ENCODE results near the gene RAB37. TPM values are rescaled to one million over a fixed set of nuclear protein-coding genes. Genes with fewer than 3 reads are reported as not detected.

The RAB37 gene
- polyA plus RNA-seq, 4 donors, result 4.8 to 5.6 (median 4.9) TPM

GRCh38 chr17:74744714-74745547 lies 7.9 kb downstream of the RAB37 start:
- DNase-seq (ENCODE audit: low read depth in 4 of 4, low spot score in 2 of 4), result no peak

- no peak for DNase-seq (ENCODE audit: low read depth in 4 of 4, low spot score in 2 of 4)
Observed at GRCh38 chr17:74745548-74746177, 8.6 kb downstream of the RAB37 start.

DNA sequence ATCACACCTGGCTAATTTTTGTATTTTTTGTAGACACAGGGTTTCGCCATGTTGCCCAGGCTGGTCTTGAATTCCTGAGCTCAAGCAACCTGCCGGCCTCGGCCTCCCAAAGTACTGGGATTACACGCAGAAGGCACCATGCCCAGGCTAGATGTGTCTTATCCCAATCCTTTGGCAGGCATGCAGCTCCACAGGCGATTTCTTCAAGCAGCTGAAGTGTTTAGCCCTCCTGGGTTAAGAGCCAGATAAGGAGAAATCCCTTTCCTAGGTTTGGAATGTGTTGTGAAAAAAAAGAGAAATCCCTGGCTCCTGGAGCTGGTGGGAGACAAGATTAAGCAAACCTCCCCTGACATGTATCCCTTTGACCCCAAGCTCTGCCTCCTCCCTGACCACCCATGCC lies 9.3 kb downstream of the RAB37 start:
- DNase-seq (ENCODE audit: low read depth in 4 of 4, low spot score in 2 of 4), result no peak

DNA sequence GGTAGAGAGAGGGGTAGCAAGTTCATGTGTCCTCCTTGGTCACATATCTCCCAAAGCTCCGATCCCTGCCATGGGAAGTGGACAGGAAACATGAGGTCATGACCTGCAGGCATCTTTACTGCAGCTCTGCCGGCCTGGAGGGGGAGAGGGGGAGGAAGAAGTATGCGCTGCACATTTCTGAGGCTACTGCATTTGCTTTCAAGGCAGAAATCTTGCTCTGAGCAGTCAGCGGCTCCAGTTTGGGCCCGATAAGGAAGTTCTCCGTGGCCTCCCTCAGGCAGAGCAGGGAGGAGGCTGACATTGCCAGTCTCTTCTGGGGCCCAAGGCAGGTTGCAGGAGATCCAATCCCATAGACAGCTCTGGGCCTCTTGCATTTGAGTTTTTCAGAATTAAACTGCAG lies 9.9 kb downstream of the RAB37 start:
- no peak for DNase-seq (ENCODE audit: low read depth in 4 of 4, low spot score in 2 of 4)

DNA sequence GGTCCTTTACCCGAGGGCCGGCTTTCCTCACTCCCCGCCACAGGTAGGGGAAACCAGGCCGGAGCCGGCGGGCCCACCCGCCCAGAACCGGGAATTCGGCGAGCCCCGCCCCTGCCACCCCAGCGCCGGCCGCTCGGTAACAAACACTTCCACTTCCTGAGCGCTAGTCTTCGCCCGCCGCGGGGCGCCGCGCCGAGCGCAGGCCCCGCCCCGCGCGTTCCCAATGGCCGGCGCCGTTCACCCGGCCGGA lies 11.1 kb downstream of the RAB37 start:
- DNase-seq (ENCODE audit: low read depth in 4 of 4, low spot score in 2 of 4), result no peak

- DNase-seq (ENCODE audit: low read depth in 4 of 4, low spot score in 2 of 4), result peak in 1 of 4 donors; percentile 88
Observed at GRCh38 chr17:74748529-74749278, 11.6 kb downstream of the RAB37 start, which contains the start of gene NHERF1. NHERF1 (plus strand) TSS chr17:74748628; CDS start chr17:74748847, 219 bp downstream.

- DNase-seq (ENCODE audit: low read depth in 4 of 4, low spot score in 2 of 4), result no peak
Observed at GRCh38 chr17:74749279-74750038, 12.4 kb downstream of the RAB37 start.

- no peak for DNase-seq (ENCODE audit: low read depth in 4 of 4, low spot score in 2 of 4)
Observed at GRCh38 chr17:74750039-74750326, 12.9 kb downstream of the RAB37 start.

DNA sequence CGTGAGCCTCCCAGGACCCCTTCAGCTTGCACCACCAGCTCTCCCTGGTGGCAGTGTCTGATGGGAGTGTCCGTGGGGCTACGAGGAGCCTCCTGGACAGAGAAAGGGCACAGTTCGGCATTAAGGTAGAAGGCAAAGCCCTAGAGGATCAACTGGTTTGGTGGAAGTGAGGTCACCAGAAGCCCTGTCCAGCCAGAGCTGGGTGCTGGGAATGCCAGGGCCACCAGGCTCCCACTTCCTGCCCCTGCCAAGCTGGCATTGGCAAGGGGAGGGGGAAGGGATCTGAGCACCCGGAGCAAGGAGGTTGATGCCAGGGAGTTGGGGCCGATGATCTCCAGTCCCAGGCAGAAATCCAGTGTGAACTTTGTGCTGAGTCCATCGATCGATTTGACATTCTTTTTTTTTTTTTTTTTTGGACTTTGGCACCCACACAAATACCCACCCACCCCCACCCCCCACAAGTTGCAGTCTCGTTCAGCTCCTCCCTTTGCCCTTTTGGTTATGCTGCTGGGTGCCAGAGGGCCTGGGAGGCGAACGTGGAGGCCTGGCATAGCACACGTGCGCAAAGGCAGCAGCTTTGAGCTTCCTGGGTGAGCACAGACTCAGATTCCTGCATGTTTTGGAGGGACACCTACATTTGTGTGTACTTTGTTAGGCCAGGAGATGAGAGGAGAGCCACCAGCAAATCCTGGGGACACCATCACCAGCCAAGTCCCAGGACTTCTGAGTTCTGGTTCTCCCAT lies 13.4 kb downstream of the RAB37 start:
- DNase-seq (ENCODE audit: low read depth in 4 of 4, low spot score in 2 of 4), result no peak

DNA sequence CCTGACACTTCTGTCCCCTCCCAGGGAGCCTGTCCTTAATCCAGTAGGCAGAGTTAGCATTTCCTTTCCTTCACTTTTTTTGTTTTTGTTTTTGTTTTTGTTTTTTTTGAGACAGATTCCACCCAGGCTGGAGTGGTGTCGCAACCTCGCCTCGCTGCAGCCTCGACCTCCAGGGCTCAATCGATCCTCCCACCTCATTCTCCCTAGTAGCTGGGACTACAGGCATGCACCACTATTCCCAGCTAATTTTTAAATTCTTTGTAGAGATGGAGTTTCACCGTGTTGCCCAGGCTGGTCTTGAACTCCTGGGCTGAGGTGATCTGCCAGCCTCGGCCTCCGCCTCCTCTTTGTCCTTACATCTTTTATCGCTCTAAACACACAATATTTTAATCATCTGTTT lies 15.4 kb downstream of the RAB37 start:
- no peak for DNase-seq (ENCODE audit: low read depth in 4 of 4, low spot score in 2 of 4)

DNA sequence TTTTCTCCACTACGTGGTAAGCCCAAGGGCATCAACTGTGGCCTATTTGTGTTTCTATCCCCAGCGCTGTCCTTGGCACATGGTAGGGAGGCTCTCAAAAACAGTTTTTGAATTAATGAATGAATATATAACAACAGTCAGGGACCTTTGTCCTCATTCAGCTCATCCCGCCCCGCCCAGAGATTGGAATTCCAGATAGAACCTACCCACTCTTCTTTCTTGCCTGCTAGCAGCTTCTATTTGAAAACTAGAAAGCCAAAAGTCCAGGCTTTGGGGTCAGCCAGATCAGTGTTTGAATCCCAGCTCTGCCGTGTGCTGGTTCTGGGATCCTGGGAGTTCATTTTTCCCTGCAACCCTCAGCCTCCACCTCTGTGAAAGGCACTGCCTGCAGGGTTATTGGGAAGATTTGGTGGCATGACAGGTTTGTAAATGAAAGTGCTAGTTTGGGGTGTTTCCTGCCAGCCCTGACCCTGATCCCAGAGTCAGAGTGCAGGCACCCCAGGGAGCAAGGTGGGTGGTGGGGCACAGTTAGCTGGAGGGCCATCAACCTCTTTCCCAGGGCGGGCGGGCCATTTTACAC lies 15.9 kb downstream of the RAB37 start:
- DNase-seq (ENCODE audit: low read depth in 4 of 4, low spot score in 2 of 4), result no peak

- DNase-seq (ENCODE audit: low read depth in 4 of 4, low spot score in 2 of 4), result no peak
Observed at GRCh38 chr17:74754832-74755231, 17.8 kb downstream of the RAB37 start.

DNA sequence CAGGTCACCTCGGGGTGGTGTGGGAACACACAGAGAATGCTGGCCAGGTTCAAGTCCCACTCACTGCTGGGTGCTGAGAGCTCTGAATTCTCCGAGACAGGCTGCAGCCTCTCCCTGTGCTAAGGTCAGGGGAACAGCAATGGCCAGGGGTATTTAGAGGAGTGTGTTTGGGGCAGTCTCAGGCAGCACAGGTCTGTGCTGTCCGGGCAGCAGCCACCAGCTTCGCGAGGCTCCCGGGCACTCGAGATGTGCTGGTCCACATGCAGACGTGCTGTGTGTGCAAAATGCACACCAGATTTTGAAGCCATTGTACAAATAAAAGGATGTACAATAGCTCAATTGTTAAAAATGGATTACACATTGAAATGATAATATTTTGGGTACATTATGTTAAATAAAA lies 18.5 kb downstream of the RAB37 start:
- DNase-seq (ENCODE audit: low read depth in 4 of 4, low spot score in 2 of 4), result no peak

DNA sequence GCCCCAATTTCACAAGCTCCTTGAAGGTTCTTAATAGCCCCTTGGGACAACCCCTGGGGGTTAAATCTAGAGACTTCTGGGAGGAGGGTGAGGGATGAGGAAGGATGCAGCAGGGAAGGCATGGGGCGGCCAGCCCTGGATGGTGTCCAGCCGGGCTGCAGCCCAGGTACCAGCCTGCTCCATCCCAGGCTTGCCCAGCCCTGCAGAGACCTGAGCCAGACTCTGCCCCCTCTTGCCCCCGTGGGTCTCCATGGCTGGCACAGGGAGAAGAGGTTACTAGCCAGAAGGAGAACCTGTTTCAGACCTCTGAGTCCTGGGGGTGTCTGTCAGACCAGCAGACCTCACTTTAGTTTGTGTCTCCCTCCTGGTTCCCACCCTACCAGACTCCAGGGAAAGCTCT lies 19.8 kb downstream of the RAB37 start:
- no peak for DNase-seq (ENCODE audit: low read depth in 4 of 4, low spot score in 2 of 4)

- DNase-seq (ENCODE audit: low read depth in 4 of 4, low spot score in 2 of 4), result no peak
Observed at GRCh38 chr17:74757502-74757901, 20.4 kb downstream of the RAB37 start.

DNA sequence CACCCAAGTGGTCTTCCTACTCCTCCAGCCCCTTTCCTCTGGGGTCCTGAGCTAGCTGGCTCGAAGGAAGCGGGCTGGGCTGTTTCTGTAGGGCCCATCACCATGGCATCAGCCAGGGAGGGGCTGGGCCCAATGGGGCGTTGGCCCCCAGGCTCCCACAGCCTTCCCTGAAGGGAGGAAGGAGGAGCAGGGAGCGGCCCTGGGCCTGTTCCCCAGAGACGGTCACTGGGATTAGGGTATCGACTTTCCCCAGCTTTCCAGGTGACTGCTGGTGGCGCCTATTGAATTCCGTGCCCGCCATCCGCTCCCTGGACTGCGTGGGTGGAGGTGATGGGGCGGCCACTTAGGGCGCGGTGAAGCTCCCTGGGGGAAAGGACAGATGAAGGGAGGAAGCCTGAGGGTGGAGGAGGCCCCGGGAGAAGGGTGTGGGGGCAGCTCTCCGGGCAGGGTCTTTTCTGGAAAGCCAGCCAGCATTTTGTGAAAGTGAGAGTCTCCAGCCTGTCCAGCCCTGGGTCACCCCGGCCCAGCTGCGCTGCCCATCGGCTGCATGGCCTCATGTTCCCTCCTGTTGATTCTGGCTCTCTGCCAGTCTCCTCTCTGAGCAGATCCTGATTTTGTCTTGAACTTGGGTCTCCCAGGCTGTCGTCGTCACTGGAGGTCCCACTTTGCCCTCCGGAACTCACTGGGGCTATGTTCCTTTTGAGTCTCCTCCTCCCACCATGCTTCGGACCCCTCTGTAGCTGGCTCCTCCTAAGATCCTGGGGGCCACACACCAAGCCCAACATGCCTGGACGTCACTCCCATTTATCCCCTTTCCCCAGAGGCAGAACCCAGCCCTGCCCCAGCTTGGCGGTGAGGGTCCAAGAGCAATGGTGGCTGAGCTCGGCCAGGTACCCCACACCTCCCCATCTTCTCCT lies 21.1 kb downstream of the RAB37 start:
- no peak for DNase-seq (ENCODE audit: low read depth in 4 of 4, low spot score in 2 of 4)

DNA sequence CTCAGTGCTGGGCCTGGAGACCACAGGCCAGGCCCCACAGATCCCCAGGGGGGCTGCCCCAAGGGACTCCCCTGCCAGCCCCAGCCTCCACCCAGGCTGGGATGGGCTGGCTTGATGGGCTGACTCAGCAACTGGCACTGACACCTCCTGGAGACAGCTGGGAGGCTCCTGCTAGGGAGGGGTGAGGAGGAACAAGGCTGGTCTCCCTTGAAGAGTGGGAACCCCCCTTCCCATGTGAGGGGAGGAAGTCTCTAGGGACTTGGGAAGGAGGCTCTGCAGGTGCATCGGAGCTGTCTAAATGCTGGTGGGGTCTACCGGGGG lies 21.8 kb downstream of the RAB37 start:
- DNase-seq (ENCODE audit: low read depth in 4 of 4, low spot score in 2 of 4), result no peak

DNA sequence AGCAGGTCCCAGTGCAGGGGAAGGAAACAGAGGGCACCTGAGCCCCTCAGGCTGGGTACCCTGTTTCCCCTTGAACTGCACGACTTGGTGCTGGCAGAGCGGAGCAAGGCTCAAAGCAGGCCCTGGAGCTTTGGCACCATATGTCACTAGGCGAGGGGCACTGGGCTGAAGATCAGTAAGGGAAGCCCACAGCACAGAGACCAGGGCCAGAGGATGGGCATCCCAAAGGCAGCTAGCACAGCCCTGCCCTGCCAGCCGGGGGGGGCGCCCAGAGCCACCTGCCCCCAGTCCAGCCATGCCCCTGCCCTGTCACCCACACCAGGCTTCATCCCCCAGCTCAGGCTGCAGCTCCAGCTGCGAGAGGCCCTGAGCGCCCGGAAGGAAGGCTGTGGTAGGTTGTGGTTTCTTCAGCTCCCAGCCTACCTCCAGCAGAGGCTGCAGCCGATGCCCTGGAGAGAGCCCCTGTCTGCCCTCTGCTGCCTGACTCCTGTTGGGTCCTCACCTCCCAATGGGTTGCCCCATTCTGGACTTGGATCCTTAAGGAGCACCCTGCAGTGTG lies 22.3 kb downstream of the RAB37 start:
- no peak for DNase-seq (ENCODE audit: low read depth in 4 of 4, low spot score in 2 of 4)

DNA sequence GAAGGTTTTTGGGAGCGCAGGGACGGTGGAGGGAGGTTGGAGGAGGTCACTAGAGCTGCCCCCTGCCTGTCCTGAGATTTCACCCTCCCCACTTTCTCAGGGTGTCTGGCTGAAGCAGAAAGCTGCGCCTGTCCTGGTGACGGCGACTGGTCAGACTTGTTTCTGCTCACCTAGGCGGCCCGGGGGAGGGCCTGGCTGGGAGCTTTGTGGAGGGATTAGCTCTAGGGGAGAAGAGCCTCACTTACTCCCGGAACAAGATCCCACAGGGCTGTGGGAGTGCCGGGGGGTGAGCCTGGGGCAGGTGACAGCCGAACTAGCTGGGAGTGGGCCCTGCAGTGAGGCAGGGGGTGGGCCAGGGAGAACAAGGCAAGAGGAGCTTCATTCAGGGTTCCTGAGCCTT lies 22.9 kb downstream of the RAB37 start:
- no peak for DNase-seq (ENCODE audit: low read depth in 4 of 4, low spot score in 2 of 4)
